Muscle layer of duodenum (tissue), 2 donors: ENCODE measurements around the gene PRDM16.

Experiments
- H3K27ac ChIP-seq: one replicate; pipeline ENCODE4 v1.7.0; 2013; ENCODE audit warnings: mild to moderate bottlenecking, low read length
- H3K27me3 ChIP-seq: one replicate; pipeline ENCODE4 v1.7.0; 2013; ENCODE audit warnings: low read depth, mild to moderate bottlenecking, control low read depth, low read length
- H3K36me3 ChIP-seq, 2 donors: one replicate each; pipeline ENCODE4 v1.7.0; 2013; ENCODE audit warnings: low read length in 2 of 2, control low read depth in 1 of 2, mild to moderate bottlenecking in 1 of 2; ENCODE audit not compliant: insufficient read depth in 2 of 2, control insufficient read depth in 1 of 2
- H3K4me1 ChIP-seq, 2 donors: one replicate each; pipeline ENCODE4 v1.7.0; 2013; ENCODE audit warnings: low read length in 2 of 2, mild to moderate bottlenecking in 2 of 2, control low read depth in 1 of 2, moderate library complexity in 1 of 2; ENCODE audit not compliant: insufficient read depth in 2 of 2, control insufficient read depth in 1 of 2
- H3K4me3 ChIP-seq, 2 donors: one replicate each; pipeline ENCODE4 v1.7.0; 2013; ENCODE audit warnings: low read length in 2 of 2, low read depth in 1 of 2, mild to moderate bottlenecking in 1 of 2
- H3K9me3 ChIP-seq, 2 donors: one replicate each; pipeline ENCODE4 v1.7.0; 2013; ENCODE audit warnings: low read length in 2 of 2, control low read depth in 1 of 2, mild to moderate bottlenecking in 1 of 2; ENCODE audit not compliant: control insufficient read depth in 1 of 2
- donor health status: healthy.

The PRDM16 gene

GRCh38 chr1:3469849-3470649, 401.0 kb downstream of the PRDM16 start:
- Histone ChIP-seq H3K4me3 (no peak overlapping the region), H3K36me3 (peaks cover 0 to 3% of the 10 kb centered on the region in 2 donors), H3K27me3 (no peaks in the 10 kb centered on the region), H3K9me3 (no peaks in the 10 kb centered on the region), H3K4me1 (peaks cover 0 to 7% of the 10 kb centered on the region in 2 donors), H3K27ac (no peak overlapping the region)

- Histone ChIP-seq H3K27ac (no peak overlapping the region), H3K9me3 (no peaks in the 10 kb centered on the region), H3K4me3 (no peak overlapping the region), H3K4me1 (peaks cover 0 to 7% of the 10 kb centered on the region in 2 donors), H3K27me3 (no peaks in the 10 kb centered on the region), H3K36me3 (peaks cover 0 to 3% of the 10 kb centered on the region in 2 donors)
These were observed 401.8 kb downstream of the PRDM16 start for GRCh38 chr1:3470650-3471355.

- Histone ChIP-seq H3K36me3 (peaks cover 0 to 3% of the 10 kb centered on the region in 2 donors), H3K27ac (no peak overlapping the region), H3K9me3 (no peaks in the 10 kb centered on the region), H3K4me1 (peaks cover 0 to 7% of the 10 kb centered on the region in 2 donors), H3K27me3 (no peaks in the 10 kb centered on the region), H3K4me3 (no peak overlapping the region)
These were observed 402.5 kb downstream of the PRDM16 start for GRCh38 chr1:3471356-3472087.

GRCh38 chr1:3472088-3472850, 403.3 kb downstream of the PRDM16 start:
- Histone ChIP-seq H3K4me1 (peaks cover 0 to 7% of the 10 kb centered on the region in 2 donors), H3K27ac (no peak overlapping the region), H3K36me3 (peaks cover 0 to 3% of the 10 kb centered on the region in 2 donors)

GRCh38 chr1:3472906-3473305, 403.9 kb downstream of the PRDM16 start:
- H3K4me3 ChIP-seq, result no peak overlapping the region
- H3K4me1 ChIP-seq, result peaks cover 0 to 7% of the 10 kb centered on the region in 2 donors
- no peaks in the 10 kb centered on the region for H3K27me3 ChIP-seq
- H3K9me3 ChIP-seq, result no peaks in the 10 kb centered on the region
- peaks cover 0 to 3% of the 10 kb centered on the region in 2 donors for H3K36me3 ChIP-seq
- H3K27ac ChIP-seq, result no peak overlapping the region

More at GRCh38 chr1:3472088-3472850, 403.3 kb downstream of the PRDM16 start:
- no peaks in the 10 kb centered on the region for H3K27me3 ChIP-seq
- no peak overlapping the region for H3K4me3 ChIP-seq
- H3K9me3 ChIP-seq, result no peaks in the 10 kb centered on the region

- Histone ChIP-seq H3K4me1 (peaks cover 0 to 7% of the 10 kb centered on the region in 2 donors), H3K27ac (no peak overlapping the region), H3K27me3 (no peaks in the 10 kb centered on the region), H3K9me3 (no peaks in the 10 kb centered on the region), H3K36me3 (peaks cover 0 to 3% of the 10 kb centered on the region in 2 donors), H3K4me3 (no peak overlapping the region)
These were observed 404.4 kb downstream of the PRDM16 start for GRCh38 chr1:3473381-3473844.

- Histone ChIP-seq H3K9me3 (no peaks in the 10 kb centered on the region), H3K4me3 (no peak overlapping the region), H3K27ac (no peak overlapping the region), H3K36me3 (peaks cover 0 to 3% of the 10 kb centered on the region in 2 donors), H3K4me1 (peaks cover 0 to 7% of the 10 kb centered on the region in 2 donors), H3K27me3 (no peaks in the 10 kb centered on the region)
These were observed 405.0 kb downstream of the PRDM16 start for GRCh38 chr1:3474016-3474415.

GRCh38 chr1:3474421-3474820, 405.4 kb downstream of the PRDM16 start:
- H3K27ac ChIP-seq, result no peak overlapping the region
- peaks cover 0 to 7% of the 10 kb centered on the region in 2 donors for H3K4me1 ChIP-seq
- H3K4me3 ChIP-seq, result no peak overlapping the region
- H3K27me3 ChIP-seq, result no peaks in the 10 kb centered on the region
- H3K9me3 ChIP-seq, result no peaks in the 10 kb centered on the region
- peaks cover 0 to 3% of the 10 kb centered on the region in 2 donors for H3K36me3 ChIP-seq

GRCh38 chr1:3475839-3476573, 407.0 kb downstream of the PRDM16 start:
- Histone ChIP-seq H3K4me1 (peaks cover 0 to 6% of the 10 kb centered on the region in 2 donors), H3K9me3 (no peaks in the 10 kb centered on the region), H3K4me3 (no peak overlapping the region), H3K27ac (no peak overlapping the region), H3K36me3 (peaks cover 0 to 3% of the 10 kb centered on the region in 2 donors), H3K27me3 (no peaks in the 10 kb centered on the region)

GRCh38 chr1:3476666-3477065, 407.7 kb downstream of the PRDM16 start:
- Histone ChIP-seq H3K4me3 (no peak overlapping the region), H3K27ac (no peak overlapping the region), H3K4me1 (no peaks in the 10 kb centered on the region), H3K27me3 (no peaks in the 10 kb centered on the region), H3K36me3 (peaks cover 0 to 3% of the 10 kb centered on the region in 2 donors), H3K9me3 (no peaks in the 10 kb centered on the region)
